G401.6 (cell line): ENCODE results near the gene LITAFD.
"Not testable (repeated sequence)": the region's sequence is repeated elsewhere in the genome, so short reads cannot be mapped to it uniquely, and the experiment has no call there.

Source experiments
- FAIRE-seq: peaks from 2 replicates; lab custom pipeline; 2012; peaks lifted over from hg19 to GRCh38; lab: Jason Lieb, UNC

LITAFD gene

DNA sequence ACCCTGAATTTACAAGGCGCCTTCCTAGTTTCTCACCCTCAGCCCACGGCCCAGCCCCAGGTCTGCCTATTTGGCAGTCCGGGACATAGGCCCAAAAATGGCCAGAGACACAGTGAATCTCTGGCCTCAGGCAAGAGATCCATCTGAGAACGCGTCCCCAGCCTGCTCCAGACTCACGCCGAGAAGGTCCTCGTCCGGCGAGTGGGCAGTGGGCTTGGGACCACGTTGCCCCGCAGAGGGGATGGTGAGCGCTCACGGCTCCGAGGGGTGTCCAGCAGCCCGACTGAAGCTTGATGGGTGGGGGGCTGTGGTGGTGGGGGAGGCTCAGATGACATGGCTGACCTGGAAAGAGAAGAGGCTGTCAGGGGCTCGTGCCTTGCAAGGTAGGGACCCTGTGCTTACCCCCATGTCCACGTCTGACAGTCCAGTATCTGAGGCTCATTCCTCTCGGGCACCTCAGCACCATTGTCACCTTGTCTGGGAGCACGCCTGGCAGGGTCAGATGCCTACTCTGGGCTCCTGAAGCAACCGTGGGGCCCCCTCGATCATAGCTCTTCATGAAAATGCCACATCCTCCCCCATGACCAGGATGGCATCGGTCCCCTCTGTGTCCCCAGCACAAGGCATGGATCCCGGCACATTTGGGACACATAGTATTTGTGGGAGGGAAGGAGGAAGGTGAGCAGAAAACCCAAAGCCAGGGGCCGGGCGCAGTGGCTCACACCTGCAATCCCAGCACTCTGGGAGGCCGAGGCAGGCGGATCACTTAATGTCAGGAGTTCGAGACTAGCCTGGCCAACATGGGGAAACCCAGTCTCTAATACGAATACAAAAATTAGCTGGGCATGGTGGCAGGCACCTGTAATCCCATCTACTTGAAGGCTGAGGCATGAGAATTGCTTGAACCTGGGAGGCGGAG, 22.9 kb upstream of the LITAFD start:
- FAIRE-seq, result no peak

DNA sequence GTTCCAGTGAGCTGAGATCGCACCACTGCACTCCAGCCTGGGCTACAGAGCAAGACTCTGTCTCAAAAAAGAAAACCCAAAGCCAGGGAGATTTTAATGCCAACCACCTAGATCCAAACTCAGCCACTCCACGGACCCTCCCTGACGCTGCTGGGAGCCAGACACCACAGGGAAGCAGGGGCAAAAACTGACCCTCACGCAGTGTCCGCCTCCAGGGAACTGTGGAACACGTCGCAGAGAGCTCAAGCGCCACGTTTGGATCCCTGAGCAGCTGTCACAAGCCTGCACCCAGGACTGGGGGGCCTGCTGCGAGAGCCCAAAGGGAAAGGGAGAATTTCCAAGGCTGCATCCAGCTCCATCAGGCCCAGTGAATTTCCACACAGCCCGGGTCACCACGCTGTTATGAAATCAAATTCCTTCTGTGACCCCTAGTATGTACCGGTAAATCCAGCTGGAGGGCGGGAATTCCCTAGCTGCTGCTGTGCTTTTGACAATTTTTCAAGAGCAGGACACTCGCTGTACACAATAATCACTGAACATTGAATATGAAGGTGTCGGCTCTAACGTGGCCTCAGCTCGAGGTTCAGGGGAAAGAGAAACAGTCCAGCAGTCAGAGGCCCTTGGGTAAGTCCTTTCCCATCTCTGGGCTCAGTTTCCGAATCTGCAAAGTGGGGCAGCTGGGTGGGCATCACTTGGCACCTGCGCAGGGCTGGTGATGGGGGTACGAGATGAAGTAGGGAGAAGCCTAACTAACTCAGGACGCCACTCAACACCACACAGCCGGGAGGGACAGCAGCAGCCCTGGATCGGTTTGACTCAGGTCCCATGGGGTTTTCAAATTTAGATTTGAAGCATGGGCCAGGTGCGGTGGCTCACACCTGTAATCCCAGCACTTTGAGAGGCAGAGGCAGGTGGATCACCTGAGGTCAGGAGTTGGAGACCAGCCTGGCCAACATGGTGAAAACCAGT, 22.0 kb upstream of the LITAFD start:
- FAIRE-seq, result no peak

DNA sequence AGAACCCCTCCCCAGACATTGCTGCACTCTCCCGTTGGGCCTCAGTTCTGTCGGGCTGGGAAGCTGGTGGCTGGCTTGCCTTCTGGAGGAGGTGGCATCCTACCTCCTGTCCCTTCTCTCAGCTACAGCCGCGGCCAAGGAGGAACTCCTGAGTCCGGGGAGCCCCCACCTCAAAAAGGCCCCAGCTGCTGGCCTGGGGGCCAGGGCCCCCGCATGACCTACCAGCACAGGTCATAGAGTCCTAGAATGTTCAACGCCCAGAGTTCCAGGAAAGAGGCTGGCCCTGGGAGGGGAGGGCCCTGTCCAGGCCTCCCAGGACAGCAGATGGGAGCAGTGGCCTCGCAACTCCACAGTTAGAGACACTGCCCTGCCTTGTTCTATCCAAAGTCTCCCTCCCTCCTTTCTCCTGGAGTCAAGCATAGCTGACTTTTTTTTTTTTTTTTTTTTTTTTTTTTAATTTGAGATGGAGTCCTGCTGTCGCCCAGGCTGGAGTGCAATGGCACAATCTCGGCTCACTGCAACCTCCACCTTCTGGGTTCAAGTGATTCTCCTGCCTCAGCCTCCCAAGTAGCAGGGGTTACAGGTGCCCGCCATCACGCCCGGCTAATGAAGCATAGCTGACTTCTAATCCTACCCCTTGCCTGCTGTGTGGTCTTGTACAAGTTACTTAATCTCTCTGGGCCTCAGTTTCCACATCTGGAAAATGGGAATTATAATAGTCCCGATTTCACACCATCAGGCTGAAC, 20.4 kb upstream of the LITAFD start:
- no peak for FAIRE-seq

DNA sequence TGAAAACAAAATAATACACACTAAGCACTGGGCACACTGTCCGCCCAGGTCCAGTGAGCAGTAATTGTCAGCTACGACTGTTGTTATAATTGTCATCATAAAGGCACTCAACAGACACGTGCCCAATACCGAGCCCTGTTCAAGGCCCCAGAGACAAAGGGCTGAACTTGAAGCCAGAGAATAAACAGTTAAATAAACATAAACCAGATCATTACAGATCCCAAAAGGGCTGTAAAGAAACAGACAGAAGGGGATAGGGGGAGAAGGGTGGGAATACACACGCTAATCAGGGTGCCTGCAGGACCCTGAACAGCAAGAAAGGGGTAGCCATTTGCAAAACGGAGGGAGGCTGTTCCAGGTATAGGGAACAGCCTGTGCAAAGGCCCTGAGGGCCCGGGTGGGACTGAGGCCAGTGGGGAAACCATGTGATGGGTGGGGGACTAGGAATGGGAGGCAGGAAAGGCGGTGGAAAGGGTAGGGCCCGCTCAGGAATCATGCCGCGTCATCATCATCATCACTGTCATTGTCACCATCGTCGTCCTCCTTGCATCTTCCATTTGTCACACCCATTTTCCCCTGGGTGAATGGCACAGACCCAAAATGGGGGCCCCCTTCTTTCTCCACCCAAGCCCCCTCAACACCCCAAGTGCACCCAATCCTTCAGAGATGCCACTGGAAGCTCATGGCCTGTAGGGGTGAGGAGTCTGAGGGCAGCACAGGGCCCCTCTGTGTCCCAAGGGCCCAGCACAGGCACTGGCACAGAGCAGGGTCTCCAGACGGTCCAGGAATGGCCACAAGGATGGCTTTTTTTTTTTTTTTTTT, 19.6 kb upstream of the LITAFD start:
- no peak for FAIRE-seq

DNA sequence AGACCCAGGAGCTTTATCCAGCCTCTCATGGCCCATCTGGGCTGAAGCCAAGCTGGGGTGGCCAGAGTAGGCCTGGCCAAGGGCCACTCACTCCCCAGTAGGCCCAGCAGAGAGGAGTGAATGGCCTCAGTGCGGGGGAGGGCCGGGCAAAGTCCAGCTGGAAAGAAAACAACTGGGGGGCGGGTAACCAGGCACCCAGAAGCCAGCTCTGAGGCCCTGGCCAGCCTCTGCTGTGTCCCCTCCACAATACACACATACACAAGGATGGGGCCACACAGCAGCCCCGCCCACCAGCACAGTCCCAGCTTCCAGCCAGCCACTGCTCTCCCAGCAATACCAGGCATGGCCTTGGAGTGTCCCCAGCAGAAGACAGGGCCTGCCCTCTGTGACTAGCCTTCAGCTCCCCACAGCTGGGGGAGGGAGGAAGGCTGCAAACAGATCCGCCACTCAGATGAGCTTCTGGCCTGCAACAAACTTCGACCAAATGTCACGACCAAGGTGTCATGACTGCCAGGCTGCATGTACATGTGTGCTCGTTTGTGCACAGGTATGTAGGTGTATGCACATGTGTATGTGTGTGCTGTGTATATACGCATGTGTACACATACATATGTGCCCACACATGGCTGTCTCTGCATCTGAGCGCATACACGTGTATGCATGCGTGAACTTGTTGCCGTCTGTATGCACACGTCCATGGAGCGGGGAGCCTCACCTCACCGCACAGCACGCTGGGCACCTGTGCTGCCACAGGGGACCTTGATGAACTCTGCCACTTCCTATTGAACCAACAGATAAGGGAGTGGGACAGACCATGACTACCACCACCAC, 18.3 kb upstream of the LITAFD start:
- no peak for FAIRE-seq

DNA sequence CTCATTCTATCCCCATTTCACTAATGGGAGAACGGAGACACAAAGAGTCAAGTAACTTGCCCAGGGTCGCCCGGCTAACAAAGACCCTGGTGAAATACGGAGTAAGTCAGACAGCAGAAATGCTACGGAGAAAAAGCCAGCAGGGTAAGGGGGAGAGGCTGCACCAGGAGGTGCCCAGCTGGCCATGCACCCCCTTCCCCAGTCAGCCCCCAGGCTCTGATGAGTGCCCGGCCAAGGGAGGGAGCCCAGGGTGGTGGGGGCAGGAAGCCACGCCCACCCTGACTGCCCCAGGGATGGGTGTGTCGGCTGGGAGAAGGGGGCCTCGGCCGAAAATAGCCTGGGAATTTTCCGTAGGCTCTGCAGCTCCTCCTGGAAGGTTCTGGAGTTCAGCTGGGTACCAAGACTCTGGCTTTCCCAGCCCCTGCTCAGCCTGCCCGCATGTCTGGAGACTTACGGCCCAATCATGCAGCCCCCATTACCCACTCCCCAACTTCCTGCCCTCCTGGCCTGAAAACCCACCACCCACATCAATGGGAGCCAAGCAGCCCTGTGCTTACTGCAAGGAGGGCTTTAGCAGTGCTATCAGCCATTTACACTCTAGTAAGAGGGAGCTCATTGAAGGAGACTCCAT, 17.6 kb upstream of the LITAFD start:
- FAIRE-seq, result no peak

DNA sequence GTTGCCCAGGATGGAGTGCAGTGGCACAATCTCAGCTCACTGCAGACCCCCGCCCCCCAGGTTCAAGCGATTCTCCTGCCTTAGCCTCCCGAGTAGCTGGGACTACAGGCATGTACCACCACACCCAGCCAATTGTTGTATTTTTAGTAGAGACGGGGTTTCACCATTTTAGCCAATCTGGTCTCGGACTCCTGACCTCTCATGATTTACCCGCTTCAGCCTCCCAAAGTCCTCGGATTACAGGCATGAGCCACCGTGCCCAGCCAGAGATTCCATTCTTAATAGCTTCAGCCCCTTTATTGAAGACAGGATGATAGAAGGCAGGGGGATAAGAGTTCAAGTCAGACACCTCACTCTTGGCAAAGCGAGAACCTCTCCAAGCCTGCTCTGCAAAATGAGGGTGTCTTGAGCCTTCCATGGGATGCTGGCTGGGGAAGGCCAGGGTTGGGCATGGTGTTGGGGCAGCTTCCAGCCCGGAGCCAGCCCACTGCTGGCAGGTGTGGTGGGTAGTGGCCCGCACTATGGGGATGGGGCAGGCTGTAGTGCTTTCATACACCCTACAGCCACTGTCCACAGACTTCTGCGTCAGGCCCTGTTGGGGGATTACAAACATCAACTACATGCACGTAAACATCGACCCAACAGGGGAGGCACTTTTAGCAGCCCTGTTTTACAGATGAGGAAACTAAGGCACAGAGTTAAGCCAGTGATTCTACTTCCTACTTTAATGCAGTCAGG, 16.8 kb upstream of the LITAFD start:
- no peak for FAIRE-seq

DNA sequence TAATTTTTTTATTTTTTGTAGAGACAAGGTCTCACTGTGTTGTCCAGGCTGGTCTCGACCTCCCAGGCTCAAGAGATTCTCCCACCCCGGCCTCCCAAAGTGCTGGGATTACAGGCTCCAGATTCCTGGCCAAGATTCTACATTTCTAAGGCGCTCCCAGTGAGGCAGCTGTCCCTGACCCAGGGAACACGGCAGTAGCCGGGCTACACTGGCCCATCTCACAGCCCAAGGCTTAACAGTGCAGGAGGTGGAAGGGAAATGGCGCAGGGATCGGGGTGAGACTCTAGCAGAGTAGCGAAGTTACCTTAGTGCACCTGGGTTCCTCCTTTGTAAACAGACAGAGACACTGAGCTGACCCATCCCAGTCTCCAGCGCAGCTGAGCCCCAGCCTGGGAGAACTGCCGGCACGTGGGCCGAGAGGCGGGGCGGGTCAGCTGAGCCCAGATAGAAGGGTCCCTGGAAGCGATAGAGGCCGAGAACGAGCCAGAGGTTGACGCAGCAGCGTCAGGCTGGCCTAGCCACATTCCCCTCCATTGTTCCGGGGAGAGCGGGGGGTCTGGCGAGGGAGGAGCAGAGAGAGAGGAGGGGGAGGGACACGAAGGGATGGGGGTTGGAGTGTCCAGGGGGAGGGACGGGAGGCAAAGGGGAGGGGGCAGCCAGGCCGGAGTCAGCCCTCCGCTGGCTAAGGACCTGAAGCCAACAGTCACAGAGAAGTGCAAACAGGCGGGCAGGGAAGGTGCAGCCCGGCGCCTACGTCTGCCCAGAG, 15.8 kb upstream of the LITAFD start:
- no peak for FAIRE-seq

DNA sequence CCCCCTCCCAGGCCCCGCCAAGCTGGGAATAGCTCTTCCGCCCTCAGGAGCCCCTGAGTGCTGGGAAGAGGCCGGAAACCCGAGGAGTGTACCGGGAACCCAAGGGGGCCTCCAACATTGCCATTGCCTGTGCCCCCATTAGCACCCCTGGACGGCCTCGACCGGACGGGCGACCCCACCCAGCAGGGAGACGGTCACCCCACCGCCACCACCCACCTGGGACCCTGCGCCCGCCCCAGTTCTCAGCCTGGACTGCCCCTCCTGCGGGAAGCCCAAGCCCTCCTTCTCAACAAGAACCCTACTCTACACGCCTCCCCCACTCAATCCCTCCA, 15.3 kb upstream of the LITAFD start:
- no peak for FAIRE-seq

DNA sequence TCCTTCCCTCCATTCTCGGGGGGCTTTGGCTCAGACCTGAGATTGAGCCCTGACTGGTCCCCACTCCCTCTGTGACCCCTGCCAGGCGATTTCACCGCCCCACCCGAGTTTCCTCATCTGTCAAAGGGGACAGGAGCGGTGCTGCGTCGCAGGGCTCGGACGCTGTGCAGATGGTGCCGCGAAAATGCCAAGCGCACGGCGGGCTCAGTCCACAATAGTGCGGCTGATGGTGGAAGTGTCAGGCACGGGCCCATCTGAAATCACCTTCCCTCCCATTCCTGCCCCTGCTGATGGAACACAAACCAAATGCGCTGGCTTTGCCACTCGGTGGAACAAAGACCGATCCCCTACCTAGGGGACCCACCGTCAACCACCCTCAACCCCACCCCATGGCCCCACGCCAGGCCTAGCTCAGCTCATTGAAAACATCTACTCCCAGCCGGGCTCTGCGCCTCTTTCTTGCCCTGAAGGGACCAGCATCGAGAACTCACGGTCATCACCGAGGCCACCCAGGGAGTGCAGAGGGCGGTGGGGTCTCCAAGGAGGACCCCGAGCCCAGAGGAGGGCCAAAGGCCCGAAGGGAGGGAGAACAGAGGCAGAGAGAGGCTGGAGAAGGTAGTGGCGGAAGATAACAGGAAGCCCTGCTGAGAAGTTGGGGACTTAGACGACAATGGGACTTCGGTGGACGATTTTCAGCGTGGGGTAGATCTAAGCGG, 14.8 kb upstream of the LITAFD start:
- FAIRE-seq, result no peak

DNA sequence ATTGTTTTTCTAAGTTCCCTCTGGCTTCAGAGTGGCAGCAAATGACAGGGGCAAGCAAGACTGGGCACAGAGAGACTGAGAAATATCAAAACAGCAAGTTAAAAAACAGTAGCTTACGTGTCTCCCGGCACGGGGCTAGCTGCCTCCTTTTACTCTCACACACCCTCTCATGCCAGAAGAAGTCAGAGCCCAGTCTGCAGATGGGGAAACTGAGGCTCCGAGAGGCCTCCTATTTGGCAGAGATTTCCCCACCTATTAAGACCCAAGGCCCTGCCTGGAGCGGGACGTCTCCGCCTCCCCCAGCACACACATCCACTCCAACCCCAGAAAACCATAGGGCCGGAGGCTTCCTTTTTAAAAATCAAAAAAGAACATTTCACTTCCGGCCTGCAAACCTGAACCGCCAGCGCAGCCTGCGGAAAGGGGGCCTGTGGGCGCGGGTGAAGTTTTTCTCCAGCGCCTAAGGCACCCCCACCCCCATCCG, 14.2 kb upstream of the LITAFD start:
- no peak for FAIRE-seq

DNA sequence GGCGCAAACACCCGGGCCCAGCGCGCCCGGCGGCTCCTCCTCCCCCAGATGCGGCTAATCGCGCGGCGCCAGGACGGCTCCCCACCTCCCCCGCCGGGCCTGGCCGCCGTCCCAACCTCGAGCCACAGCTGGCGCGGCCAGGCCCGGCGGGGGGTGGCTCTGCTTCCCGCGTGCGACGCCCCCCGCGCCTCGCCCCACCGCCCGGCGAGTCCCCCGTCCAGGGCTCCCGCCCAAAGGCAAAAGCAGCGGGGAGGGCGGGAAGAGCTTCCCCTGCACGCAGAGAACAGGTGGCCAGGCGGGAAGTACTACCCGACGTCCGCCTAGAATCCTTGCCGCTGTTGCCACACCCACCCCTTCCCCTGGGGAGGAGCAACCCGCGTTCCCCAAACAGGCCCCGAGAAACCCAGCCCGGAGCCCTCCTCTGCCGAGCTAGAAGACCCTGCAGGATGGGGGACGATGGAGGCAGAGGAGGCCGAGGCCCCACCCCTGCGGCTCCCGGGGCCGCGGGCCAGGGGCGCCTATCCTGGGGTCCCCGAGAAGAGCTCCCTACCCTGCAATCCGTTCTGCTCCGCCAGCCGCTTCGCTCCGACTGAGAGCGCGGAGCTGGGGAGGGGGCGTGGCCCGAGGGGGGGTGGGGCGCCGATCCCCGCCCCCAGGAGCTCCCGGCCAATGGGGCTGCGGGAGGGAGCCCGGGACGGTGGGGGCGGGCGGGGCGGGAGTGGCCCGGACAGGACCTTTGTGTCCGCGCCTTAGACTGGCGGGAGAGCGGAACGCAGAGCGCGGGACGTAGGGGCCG, 13.5 kb upstream of the LITAFD start, which contains the start of gene CARHSP1:
Gene CARHSP1 (minus strand): TSS at position 591 of the 796 bp plus-strand sequence. CDS start 9,678 bp downstream, outside the sequence.
- FAIRE-seq, result no peak

DNA sequence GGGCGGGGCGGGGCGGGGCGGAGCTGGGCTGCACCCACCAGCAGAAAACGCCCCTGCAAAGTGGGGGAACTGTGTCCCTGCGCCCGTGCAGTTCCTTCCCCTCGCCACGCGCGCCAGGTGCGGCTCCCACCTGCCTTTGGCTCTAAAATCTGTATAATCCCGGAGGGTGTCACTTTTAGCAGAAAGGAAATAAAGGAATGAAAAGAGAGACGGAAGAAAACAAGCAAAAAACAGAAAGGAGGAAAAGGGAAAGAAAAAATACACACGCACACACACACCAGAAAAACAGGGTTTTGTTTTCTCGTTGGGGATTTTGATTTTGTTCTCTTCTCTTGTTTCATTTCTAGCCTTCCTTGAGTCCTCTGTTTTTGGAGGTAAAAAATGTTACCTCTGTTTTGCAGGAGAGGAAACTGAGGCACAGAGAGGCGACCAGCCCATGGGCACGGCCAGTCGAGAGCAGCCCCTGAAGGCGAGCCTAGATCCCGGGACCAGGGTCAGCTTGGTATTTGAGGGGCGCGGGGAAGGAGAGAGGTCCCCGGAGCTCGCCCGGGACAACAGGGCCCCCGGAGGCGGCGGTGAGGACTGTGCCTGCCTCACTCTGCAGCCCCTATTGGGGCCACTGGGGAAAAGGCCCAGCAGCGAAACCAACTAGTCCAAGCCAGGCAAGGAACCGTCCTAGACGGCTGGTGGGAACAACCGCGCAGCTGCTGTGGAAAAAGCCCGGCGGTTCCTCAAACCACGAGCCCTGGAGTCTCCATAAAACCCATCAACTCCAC, 12.8 kb upstream of the LITAFD start:
- FAIRE-seq, result no peak

DNA sequence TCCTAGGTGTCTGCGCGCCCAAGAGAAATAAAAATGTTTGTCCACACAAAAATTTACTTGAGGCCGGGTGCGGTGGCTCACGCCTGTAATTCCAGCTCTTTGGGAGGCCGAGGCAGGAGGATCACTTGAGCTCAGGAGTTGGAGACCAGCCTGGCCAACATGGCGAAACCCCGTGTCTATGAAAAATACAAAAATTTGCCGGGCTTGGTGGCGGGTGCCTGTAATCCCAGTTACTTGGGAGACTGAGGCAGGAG, 12.2 kb upstream of the LITAFD start:
- not testable (repeated sequence) for FAIRE-seq

DNA sequence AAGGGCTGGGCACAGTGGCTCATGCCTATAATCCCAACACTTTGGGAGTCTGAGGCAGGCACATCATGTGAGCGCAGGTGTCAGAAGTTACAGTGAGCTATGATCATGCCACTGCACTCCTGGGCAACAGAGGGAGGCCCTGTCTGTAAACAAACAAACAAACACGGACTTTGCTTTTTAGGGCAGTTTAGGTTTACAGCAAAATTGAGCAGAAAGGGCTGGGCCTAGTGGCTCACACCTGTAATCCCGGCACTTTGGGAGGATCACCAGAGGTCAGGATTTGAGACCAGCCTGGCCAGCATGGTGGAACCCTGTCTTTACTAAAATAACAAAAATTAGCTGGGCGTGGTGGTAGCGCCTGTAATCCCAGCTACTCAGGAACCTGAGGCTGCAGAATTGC, 10.1 kb upstream of the LITAFD start:
- no peak for FAIRE-seq
